Testis (tissue), 3 donors: ENCODE measurements around the gene CCDC137. TPM values are rescaled to one million over a fixed set of nuclear protein-coding genes. Genes with fewer than 3 reads are reported as not detected.
"Not testable (repeated sequence)": the region's sequence is repeated elsewhere in the genome, so short reads cannot be mapped to it uniquely, and the experiment has no call there.

Experiments used
- DNase-seq: peaks from one replicate; pipeline ENCODE4 v3.0.0-alpha.2; 2019
- H3K27ac ChIP-seq, 2 donors: fragments of 200-600 bp; sonication (generic); one replicate each; pipeline ENCODE4 v1.5.1; 2019
- H3K27me3 ChIP-seq: fragments of 200-600 bp; sonication (generic); one replicate; pipeline ENCODE4 v1.5.1; 2019
- H3K36me3 ChIP-seq: fragments of 200-600 bp; sonication (generic); one replicate; pipeline ENCODE4 v1.5.1; 2017; ENCODE audit warnings: low read depth; ENCODE audit errors: missing control alignments
- H3K4me1 ChIP-seq: fragments of 200-600 bp; sonication (generic); one replicate; pipeline ENCODE4 v1.5.1; 2019
- H3K4me3 ChIP-seq, 2 donors: fragments of 200-600 bp; sonication (generic); one replicate each; pipeline ENCODE4 v1.5.1; 2017 to 2019
- H3K9me3 ChIP-seq: fragments of 200-600 bp; sonication (generic); one replicate; pipeline ENCODE4 v1.5.1; 2017
- CTCF ChIP-seq, 3 experiments: fragments of 450-650 bp in 2 of 3; fragments of 200-600 bp in 1 of 3; sonication (generic) in 1 of 3; IDR thresholded peaks; one replicate each; pipeline ENCODE4 v1.5.1; 2016 to 2019; ENCODE audit warnings: antibody characterized with exemption in 3 of 3, mild to moderate bottlenecking in 2 of 3, moderate library complexity in 1 of 3
- POLR2A ChIP-seq: fragments of 450-650 bp; IDR thresholded peaks from one replicate; pipeline ENCODE4 v1.6.1; 2017; ENCODE audit warnings: antibody characterized with exemption, mild to moderate bottlenecking, moderate library complexity
- WGBS, 2 donors: methylation state at CpG; one replicate each; pipeline ENCODE4 v1.1.5; 2018; 5-methylcytosine and 5-hydroxymethylcytosine counted together
- intact Hi-C: fragments of 100-400 bp; cut with DNase I; formaldehyde crosslinking; loops from one replicate; pipeline ENCODE4 v1.15.1; 2023; ENCODE audit warnings: low total_unique reads
- polyA plus RNA-seq: library from polyadenylated mRNA; stranded (reverse); fragments of 350-450 nt; fragmentation: Illumina TruSeq; extraction: RNeasy Lipid Tissue Mini Kit (QIAGEN cat#74804); gene quantifications from one replicate; pipeline ENCODE4 v1.2.3, GENCODE V29; 2014; ENCODE audit warnings: low read depth, low replicate concordance; ENCODE audit not compliant: insufficient read depth
- total RNA-seq, 2 donors: library from RNA; depleted of rRNA; stranded (reverse); fragments of >200 nt; gene quantifications; one replicate each; pipeline ENCODE4 v1.2.3, GENCODE V29; 2016

Gene CCDC137
- total and polyA plus RNA-seq, 3 donors from 2014 or later = 18.6 to 19.9 (median 19.0) TPM

DNA sequence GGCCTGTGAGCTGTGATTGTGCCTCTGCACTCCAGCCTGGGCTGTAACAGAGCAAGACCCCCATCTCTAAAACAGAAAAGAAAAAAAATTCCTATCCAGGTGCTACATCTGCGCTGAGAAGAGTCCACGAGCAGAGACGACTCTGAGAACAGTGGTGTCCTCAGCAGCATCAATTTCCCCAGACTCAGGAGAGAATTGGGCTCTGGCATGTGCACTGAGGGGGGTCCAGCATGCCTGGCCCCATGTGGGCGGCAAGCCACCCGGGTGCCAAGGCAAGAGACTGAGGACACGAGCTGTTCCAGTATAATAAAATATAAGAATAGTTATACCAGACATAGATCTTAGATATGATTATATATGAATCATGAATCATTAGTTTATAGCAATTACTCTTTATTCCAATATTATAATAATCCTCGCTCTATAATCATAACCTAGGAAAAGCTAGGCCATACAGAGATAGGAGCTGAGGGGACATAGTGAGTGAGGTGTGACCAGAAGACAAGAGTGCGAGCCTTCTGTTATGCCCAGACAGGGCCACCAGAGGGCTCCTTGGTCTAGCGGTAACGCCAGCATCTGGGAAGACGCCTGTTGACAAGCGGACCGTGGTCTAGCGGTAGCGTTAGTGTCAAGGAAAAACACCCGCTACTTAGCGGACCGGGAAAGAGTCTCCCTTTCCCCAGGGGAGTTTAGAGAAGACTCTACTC, 9.1 kb downstream of the CCDC137 start:
- 48 to 53% methylated on average over 15 to 18 of the region's 18 CpGs for WGBS, 2 donors
- H3K27me3 ChIP-seq, intact Hi-C loops, H3K4me3 ChIP-seq, H3K4me1 ChIP-seq, H3K9me3 ChIP-seq, H3K27ac ChIP-seq, H3K36me3 ChIP-seq: not testable (repeated sequence)
- peak; percentile 15 to 60 (median 51) for TF ChIP-seq CTCF (IDR thresholded peaks at IDR 0.05)
- peak; percentile 43 for DNase-seq

DNA sequence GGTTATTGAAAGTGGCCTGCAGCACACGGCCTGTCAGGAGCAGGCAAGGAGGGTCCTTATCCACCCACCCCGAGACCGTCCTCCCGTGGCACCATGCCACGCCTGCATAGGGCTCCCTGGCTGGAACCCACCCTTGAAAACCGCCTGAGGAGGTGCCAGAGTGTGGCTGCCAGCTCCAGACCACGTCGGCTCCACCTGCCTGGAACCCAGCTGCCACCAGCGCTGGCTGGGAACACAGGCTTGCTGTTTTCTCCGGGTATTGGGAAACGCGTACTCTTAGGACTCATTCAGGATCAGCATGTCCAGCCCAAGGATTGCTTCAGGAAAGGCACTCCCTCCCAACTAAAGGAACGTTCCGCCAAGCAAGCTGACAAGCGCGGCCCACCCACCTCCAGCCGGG, 10.4 kb downstream of the CCDC137 start:
- no peaks in the 10 kb centered on the region for H3K27me3 ChIP-seq
- H3K9me3 ChIP-seq = no peaks in the 10 kb centered on the region
- H3K27ac ChIP-seq = no peak overlapping the region
- TF ChIP-seq CTCF (IDR thresholded peaks at IDR 0.05) (no peak), POLR2A (no peak)
- no peaks in the 10 kb centered on the region for H3K36me3 ChIP-seq
- WGBS, 2 donors = 90 to 91% methylated on average over 9 to 17 of the region's 17 CpGs
- intact Hi-C loops = no loop called here
- H3K4me1 ChIP-seq = peaks cover 4% of the 10 kb centered on the region
- DNase-seq = no peak
- H3K4me3 ChIP-seq = no peak overlapping the region

DNA sequence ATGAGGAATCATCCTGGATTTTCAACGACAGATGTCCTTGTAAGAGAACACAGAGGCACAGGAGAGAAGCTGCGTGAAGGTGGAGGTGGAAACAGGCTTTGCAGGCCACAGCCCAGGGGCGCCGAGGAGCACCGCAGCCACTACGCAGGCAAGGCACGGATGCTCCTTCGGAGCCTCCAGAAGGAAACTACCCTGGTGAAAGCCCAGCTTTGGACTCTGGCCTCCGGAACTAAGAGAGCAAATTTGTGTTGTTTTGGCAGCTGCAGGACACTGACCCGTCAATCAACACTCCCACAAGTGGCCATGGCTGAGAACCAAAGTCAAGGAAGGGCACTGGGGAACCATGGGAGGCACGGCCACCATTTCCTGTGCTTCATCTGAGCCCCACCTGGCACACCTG, 13.6 kb downstream of the CCDC137 start:
- H3K4me3 ChIP-seq = no peak overlapping the region
- H3K27me3 ChIP-seq = no peaks in the 10 kb centered on the region
- H3K4me1 ChIP-seq = peaks cover 23% of the 10 kb centered on the region
- WGBS, 2 donors = 73 to 84% methylated on average over 11 of the region's 11 CpGs
- H3K9me3 ChIP-seq = no peaks in the 10 kb centered on the region
- no peak for DNase-seq
- H3K27ac ChIP-seq = no peak overlapping the region
- H3K36me3 ChIP-seq = no peaks in the 10 kb centered on the region
- intact Hi-C loops = no loop called here
- TF ChIP-seq POLR2A (no peak), CTCF (IDR thresholded peaks at IDR 0.05) (no peak)

GRCh38 chr17:81681672-81682071, 15.1 kb downstream of the CCDC137 start:
- Histone ChIP-seq H3K27ac (no peak overlapping the region), H3K27me3 (no peaks in the 10 kb centered on the region), H3K36me3 (no peaks in the 10 kb centered on the region), H3K4me3 (no peak overlapping the region), H3K9me3 (no peaks in the 10 kb centered on the region), H3K4me1 (peaks cover 27% of the 10 kb centered on the region)
- intact Hi-C loops = no loop called here
- no peak for TF ChIP-seq CTCF (IDR thresholded peaks at IDR 0.05)
- TF ChIP-seq POLR2A = no peak
- WGBS, 2 donors = 49 to 55% methylated on average over 10 to 17 of the region's 17 CpGs
- peak; percentile 49 for DNase-seq

DNA sequence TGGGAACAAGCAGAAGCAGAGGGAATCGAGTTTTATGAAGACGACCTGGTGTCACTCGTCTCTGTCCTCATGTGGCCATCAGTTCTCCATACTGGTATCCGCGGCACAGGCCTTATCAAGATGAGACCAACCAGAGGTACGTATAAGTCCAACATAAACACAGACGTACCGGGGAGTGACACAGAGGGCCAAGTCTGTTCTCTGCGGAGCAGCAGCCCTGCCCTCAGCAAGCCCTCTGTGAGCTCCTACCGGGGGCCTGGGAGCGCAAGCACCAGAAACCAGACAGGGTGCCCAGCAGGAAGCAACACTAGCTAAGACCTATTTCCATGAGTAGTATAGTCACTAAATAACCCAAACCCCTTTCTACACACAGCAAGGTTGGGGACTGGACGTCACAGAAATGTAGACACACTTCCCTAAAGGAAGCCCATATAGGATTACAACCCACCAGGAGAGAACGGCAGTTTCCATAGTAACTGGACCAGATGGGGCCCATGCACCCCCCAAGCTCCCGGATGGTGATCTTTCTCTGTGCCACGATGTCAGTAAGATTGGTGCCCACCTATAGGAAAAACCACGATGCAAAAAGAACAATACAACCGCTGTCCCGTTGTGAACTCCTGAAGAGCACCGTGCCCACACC, 16.1 kb downstream of the CCDC137 start:
- 26 to 30% methylated on average over 11 to 19 of the region's 19 CpGs for WGBS, 2 donors

More for the DNA sequence above, 16.1 kb downstream of the CCDC137 start:
- Histone ChIP-seq H3K27me3 (no peaks in the 10 kb centered on the region), H3K9me3 (no peaks in the 10 kb centered on the region), H3K4me3 (peak overlapping the region; percentile 97 to 99), H3K4me1 (peaks cover 27% of the 10 kb centered on the region), H3K27ac (peak overlapping the region in 1 of 2 donors; percentile 70), H3K36me3 (no peaks in the 10 kb centered on the region)
- intact Hi-C loops = no loop called here
- TF ChIP-seq CTCF (IDR thresholded peaks at IDR 0.05) = no peak
- no peak for TF ChIP-seq POLR2A
- no peak for DNase-seq
